HG03460 (cell line): ENCODE results near the gene FAM81B.

Experiments used
- ATAC-seq: cut with Tn5 transposase; IDR thresholded peaks from one replicate; pipeline ENCODE4 v1.9.1; 2021; ENCODE audit not compliant: unreplicated experiment

The FAM81B gene

DNA sequence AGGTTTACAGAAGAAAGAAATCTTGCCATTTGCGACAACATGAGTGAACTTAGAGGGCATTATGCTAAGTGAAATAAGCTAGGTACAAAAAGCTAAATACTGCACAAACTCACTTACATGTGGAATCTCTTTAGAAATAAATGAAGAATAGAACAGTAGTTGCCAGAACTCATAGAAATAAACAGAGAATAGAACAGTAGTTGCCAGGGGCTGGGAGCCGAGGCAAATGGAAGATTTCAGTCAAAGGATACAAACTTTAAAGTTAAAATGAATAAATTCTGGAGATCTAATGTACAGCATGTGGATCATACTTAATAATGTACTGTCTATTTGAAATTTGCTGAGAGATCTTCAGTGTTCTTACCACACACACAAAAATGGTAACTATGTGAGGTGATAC is 63.4 kb downstream of the FAM81B start:
- ATAC-seq, result no peak

DNA sequence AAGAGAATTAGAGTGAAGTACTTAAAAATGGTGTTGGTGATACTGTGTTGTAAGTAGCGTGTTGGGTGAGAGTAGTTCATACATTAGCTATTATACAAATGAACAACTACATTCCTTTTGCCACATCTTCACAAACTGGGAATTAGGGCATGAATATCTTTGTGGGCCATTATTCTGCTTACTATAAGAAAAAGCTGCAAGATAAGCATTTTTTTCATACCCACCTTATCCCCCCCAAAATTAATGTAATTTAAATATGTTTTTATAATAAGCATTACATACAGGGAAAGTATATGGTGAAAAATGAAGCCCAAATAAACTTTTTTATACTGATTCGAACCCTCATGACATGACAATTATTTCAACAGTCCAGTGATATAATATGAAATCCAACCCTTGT is 69.5 kb downstream of the FAM81B start:
- no peak for ATAC-seq

DNA sequence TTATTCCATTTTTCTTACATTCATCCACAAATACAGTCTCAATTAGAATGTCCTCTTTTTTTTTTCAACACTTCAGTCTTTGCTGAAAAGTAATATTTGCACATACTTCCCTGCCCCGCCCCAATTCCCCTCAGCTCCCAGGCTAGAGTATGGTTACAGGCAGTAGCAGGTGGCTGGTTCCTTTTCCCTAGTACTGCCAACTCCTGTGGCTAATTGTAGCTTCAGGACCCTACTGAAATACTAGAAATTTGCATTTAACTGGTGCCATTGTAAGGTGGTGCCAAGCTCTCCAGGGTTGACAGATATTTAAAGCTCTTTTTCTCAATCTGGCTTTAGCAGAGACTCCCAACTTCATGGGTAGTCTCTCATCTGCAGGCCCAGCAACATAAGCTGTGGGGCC is 80.3 kb downstream of the FAM81B start:
- no peak for ATAC-seq

GRCh38 chr5:95471942-95472341 is 80.8 kb downstream of the FAM81B start:
- ATAC-seq, result no peak

DNA sequence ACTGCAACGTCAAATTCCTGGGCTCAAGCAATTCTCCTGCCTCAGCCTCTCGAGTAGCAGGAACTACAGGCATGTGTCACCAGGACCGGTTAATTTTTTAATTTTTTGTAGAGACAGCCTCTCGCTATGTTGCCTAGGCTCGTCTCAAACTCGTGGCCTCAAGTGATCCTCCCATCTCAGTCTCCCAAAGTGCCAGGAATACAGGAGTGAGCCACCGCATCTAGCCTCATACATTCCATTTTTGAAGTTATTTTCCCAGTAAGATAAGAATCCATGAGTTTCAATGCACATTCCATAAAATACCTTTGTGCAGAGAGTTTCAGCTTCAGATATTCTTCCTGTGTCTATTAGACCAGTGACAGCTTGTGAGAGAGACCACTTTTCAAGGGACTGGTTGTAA is 93.3 kb downstream of the FAM81B start:
- no peak for ATAC-seq

- no peak for ATAC-seq
These were observed 95.0 kb downstream of the FAM81B start for GRCh38 chr5:95486191-95486590.

GRCh38 chr5:95487880-95488279 is 96.7 kb downstream of the FAM81B start:
- no peak for ATAC-seq
